ENCODE results near the gene TP63.

Gene TP63

DNA sequence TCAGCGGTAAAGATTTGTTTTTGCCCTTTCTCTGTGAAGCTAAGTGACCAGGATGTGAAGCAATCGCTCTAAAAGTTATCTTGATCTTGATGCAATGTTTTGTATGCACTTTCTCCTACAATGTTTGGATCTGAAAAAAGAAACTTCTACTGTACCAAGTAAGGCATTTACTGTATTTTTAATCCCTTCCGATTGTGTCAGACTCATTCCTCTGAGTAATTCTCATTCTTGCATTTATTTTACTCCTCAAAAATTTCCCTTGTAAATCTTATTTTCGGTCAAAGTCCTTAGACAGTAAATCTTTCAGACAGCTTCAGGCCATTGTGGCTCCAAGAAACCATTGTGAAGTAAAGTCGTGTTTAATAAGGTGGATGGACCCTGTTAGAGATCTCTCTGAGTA is 141.9 kb downstream of the TP63 start:
- H3K14ac ChIP-seq (ENCODE audit: low read length), result no peak overlapping the region
- no peak overlapping the region for H2BK5ac ChIP-seq (ENCODE audit: low read depth, low read length, poor library complexity)
- no peak overlapping the region for H3K18ac ChIP-seq (ENCODE audit: low read length)
- no peak overlapping the region for H3K4me3 ChIP-seq (ENCODE audit: low read depth, low read length)
- no peak overlapping the region for H3K23ac ChIP-seq (ENCODE audit: low read length)
- H4K91ac ChIP-seq (ENCODE audit: low read depth, low read length), result no peak overlapping the region
- H3K79me2 ChIP-seq (ENCODE audit: control insufficient read depth, insufficient read depth, low read length, poor library complexity), result no peaks in the 10 kb centered on the region
- H3K27ac ChIP-seq (ENCODE audit: low read depth, low read length), result peak overlapping the region; percentile 57
- H3K4me2 ChIP-seq (ENCODE audit: low read length), result no peak overlapping the region
- peak in 1 of 2 donors; percentile 85 for DNase-seq
- peaks cover 0 to 4% of the 10 kb centered on the region in 2 experiments for H3K4me1 ChIP-seq (ENCODE audit: control insufficient read depth in 1 of 2, insufficient read depth in 2 of 2, low read length in 2 of 2)
- no peak overlapping the region for H3K9ac ChIP-seq (ENCODE audit: low read length)
- H2BK120ac ChIP-seq (ENCODE audit: insufficient read depth, low read length, poor library complexity), result no peak overlapping the region
- H3K4ac ChIP-seq (ENCODE audit: low read depth, low read length), result no peak overlapping the region
- H2BK12ac ChIP-seq (ENCODE audit: low read length), result no peak overlapping the region
- no peak overlapping the region for H2AK5ac ChIP-seq (ENCODE audit: low read length)
- H4K12ac ChIP-seq (ENCODE audit: low read depth, low read length), result no peak overlapping the region
- H3K27me3 ChIP-seq (ENCODE audit: insufficient read depth, low read length), result no peaks in the 10 kb centered on the region
- WGBS (ENCODE audit: extremely low coverage, insufficient coverage, insufficient read length), result no CpG with 5 or more reads among the region's 5 CpGs
- H2AFZ ChIP-seq (ENCODE audit: insufficient read depth, low read length, poor library complexity), result no peak overlapping the region
- H3K36me3 ChIP-seq (ENCODE audit: control insufficient read depth in 1 of 2, insufficient read depth in 2 of 2, low read length in 2 of 2), result no peaks in the 10 kb centered on the region
- H3K79me1 ChIP-seq (ENCODE audit: low read length), result no peaks in the 10 kb centered on the region
- no peaks in the 10 kb centered on the region for H3K9me3 ChIP-seq (ENCODE audit: insufficient read depth, low read depth, low read length)
- no peak overlapping the region for H4K8ac ChIP-seq (ENCODE audit: low read depth, low read length)

DNA sequence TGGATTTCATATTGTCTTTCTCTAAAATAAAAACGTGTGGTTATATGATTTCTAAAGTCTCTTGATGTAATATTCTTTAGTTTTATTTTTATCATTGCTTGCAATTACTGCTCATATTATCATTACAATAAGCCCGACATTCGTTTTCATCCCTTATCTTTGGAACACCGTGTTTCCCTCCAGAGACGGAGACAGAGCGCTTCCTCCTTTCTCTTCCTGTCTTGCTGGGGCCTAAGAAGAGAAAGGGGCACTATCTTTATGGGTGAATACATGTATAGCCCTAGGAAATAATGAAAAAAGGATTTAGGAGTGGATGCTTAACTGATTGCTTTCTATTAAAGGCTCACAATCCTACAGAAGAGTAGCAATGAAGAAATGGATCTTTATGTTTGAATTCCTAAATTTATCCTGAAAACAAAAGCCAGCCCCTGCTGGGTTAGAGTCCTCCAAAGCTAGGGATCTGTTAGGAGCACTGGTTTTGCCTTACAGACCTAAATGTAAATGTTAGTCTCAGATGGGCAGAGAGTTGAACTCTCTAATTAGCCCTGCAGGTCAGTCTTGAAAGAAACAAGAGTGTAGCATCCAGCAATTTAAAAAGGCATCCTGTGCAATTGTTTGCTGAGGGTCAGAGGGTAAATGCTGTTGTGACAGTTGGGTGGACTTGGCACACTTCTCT is 145.1 kb downstream of the TP63 start:
- no peak overlapping the region for H4K8ac ChIP-seq (ENCODE audit: low read depth, low read length)
- no peak overlapping the region for H2AK5ac ChIP-seq (ENCODE audit: low read length)
- H2BK12ac ChIP-seq (ENCODE audit: low read length), result no peak overlapping the region
- no peak overlapping the region for H2BK5ac ChIP-seq (ENCODE audit: low read depth, low read length, poor library complexity)
- H3K4me2 ChIP-seq (ENCODE audit: low read length), result no peak overlapping the region
- H3K9me3 ChIP-seq (ENCODE audit: insufficient read depth, low read depth, low read length), result no peaks in the 10 kb centered on the region
- H3K36me3 ChIP-seq (ENCODE audit: control insufficient read depth in 1 of 2, insufficient read depth in 2 of 2, low read length in 2 of 2), result no peaks in the 10 kb centered on the region
- H3K9ac ChIP-seq (ENCODE audit: low read length), result no peak overlapping the region
- DNase-seq, result no peak
- no peak overlapping the region for H2BK120ac ChIP-seq (ENCODE audit: insufficient read depth, low read length, poor library complexity)
- H3K79me2 ChIP-seq (ENCODE audit: control insufficient read depth, insufficient read depth, low read length, poor library complexity), result no peaks in the 10 kb centered on the region
- H3K79me1 ChIP-seq (ENCODE audit: low read length), result no peaks in the 10 kb centered on the region
- no peak overlapping the region for H4K91ac ChIP-seq (ENCODE audit: low read depth, low read length)
- H3K27ac ChIP-seq (ENCODE audit: low read depth, low read length), result no peak overlapping the region
- no peak overlapping the region for H3K4me3 ChIP-seq (ENCODE audit: low read depth, low read length)
- H4K12ac ChIP-seq (ENCODE audit: low read depth, low read length), result no peak overlapping the region
- peaks cover 2 to 5% of the 10 kb centered on the region in 2 experiments for H3K4me1 ChIP-seq (ENCODE audit: control insufficient read depth in 1 of 2, insufficient read depth in 2 of 2, low read length in 2 of 2)
- no peak overlapping the region for H2AFZ ChIP-seq (ENCODE audit: insufficient read depth, low read length, poor library complexity)
- no peak overlapping the region for H3K4ac ChIP-seq (ENCODE audit: low read depth, low read length)
- H3K18ac ChIP-seq (ENCODE audit: low read length), result no peak overlapping the region
- no peaks in the 10 kb centered on the region for H3K27me3 ChIP-seq (ENCODE audit: insufficient read depth, low read length)
- WGBS (ENCODE audit: extremely low coverage, insufficient coverage, insufficient read length), result no CpG with 5 or more reads among the region's 6 CpGs
- H3K14ac ChIP-seq (ENCODE audit: low read length), result no peak overlapping the region
- no peak overlapping the region for H3K23ac ChIP-seq (ENCODE audit: low read length)

DNA sequence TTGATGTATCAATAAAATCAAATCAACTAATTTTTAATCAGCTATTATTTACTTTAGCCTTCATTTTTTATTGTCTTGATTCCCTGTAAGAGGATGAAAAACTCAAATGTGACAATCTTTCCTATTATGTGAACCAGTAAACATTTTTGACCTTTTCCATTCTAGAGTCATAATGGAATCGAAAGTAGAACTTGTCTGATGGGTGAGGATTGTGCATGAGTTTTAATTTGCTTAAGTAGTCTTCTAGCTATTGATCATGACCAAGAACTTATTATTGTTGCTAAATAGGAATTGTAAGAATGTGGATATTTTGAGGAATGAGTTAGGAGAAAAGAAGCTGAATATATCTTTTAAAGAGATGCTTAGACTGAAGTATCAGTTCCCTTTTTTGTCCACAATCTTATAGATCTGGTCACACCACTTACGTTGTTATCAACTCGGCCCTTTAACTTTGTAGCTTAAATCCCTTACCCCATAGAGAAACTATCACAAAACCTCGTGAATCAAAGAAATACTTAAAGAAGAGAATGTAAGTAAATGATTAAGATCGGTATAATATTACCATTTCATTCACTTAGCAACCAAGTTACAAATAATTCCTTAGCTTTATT is 147.3 kb downstream of the TP63 start:
- no peak overlapping the region for H2BK120ac ChIP-seq (ENCODE audit: insufficient read depth, low read length, poor library complexity)
- H4K12ac ChIP-seq (ENCODE audit: low read depth, low read length), result no peak overlapping the region
- H3K14ac ChIP-seq (ENCODE audit: low read length), result no peak overlapping the region
- no peak overlapping the region for H3K23ac ChIP-seq (ENCODE audit: low read length)
- no peak overlapping the region for H2AFZ ChIP-seq (ENCODE audit: insufficient read depth, low read length, poor library complexity)
- H3K9me3 ChIP-seq (ENCODE audit: insufficient read depth, low read depth, low read length), result no peaks in the 10 kb centered on the region
- H3K4ac ChIP-seq (ENCODE audit: low read depth, low read length), result no peak overlapping the region
- no peak overlapping the region for H3K9ac ChIP-seq (ENCODE audit: low read length)
- peaks cover 2 to 3% of the 10 kb centered on the region in 2 experiments for H3K4me1 ChIP-seq (ENCODE audit: control insufficient read depth in 1 of 2, insufficient read depth in 2 of 2, low read length in 2 of 2)
- H4K91ac ChIP-seq (ENCODE audit: low read depth, low read length), result no peak overlapping the region
- no peak overlapping the region for H2BK12ac ChIP-seq (ENCODE audit: low read length)
- H3K79me2 ChIP-seq (ENCODE audit: control insufficient read depth, insufficient read depth, low read length, poor library complexity), result no peaks in the 10 kb centered on the region
- H2BK5ac ChIP-seq (ENCODE audit: low read depth, low read length, poor library complexity), result no peak overlapping the region
- DNase-seq, result no peak
- no peak overlapping the region for H3K18ac ChIP-seq (ENCODE audit: low read length)
- no peaks in the 10 kb centered on the region for H3K79me1 ChIP-seq (ENCODE audit: low read length)
- H3K27ac ChIP-seq (ENCODE audit: low read depth, low read length), result no peak overlapping the region
- H3K27me3 ChIP-seq (ENCODE audit: insufficient read depth, low read length), result no peaks in the 10 kb centered on the region
- no CpG with 5 or more reads among the region's 5 CpGs for WGBS (ENCODE audit: extremely low coverage, insufficient coverage, insufficient read length)
- H2AK5ac ChIP-seq (ENCODE audit: low read length), result no peak overlapping the region
- H4K8ac ChIP-seq (ENCODE audit: low read depth, low read length), result no peak overlapping the region
- no peak overlapping the region for H3K4me3 ChIP-seq (ENCODE audit: low read depth, low read length)
- no peaks in the 10 kb centered on the region for H3K36me3 ChIP-seq (ENCODE audit: control insufficient read depth in 1 of 2, insufficient read depth in 2 of 2, low read length in 2 of 2)
- H3K4me2 ChIP-seq (ENCODE audit: low read length), result no peak overlapping the region

DNA sequence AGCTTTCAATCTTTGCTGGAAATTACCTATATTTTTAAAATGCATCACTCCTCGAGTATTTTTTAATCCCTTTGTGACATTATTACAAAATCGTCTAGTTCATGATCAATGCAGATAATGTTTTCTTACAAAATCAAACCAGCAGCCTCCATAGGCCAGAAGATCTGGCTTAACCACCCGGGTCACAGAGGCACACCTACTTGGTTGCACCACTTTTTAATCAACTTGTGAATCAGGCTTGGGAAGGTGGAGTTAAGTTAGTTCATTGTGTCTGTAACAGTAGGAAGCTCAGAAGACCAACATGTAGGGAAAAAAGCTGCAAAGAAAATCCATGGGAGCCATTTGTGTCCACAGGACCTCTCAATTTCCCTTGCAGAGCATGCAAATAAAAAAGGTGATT is 148.0 kb downstream of the TP63 start:
- Histone ChIP-seq H2BK120ac (ENCODE audit: insufficient read depth, low read length, poor library complexity) (no peak overlapping the region), H2AFZ (ENCODE audit: insufficient read depth, low read length, poor library complexity) (no peak overlapping the region), H2AK5ac (ENCODE audit: low read length) (no peak overlapping the region), H2BK5ac (ENCODE audit: low read depth, low read length, poor library complexity) (no peak overlapping the region), H3K18ac (ENCODE audit: low read length) (no peak overlapping the region), H3K4ac (ENCODE audit: low read depth, low read length) (no peak overlapping the region), H2BK12ac (ENCODE audit: low read length) (no peak overlapping the region), H3K14ac (ENCODE audit: low read length) (no peak overlapping the region), H3K36me3 (ENCODE audit: control insufficient read depth in 1 of 2, insufficient read depth in 2 of 2, low read length in 2 of 2) (no peaks in the 10 kb centered on the region), H3K79me1 (ENCODE audit: low read length) (no peaks in the 10 kb centered on the region), H4K12ac (ENCODE audit: low read depth, low read length) (no peak overlapping the region), H4K8ac (ENCODE audit: low read depth, low read length) (no peak overlapping the region), H3K4me2 (ENCODE audit: low read length) (no peak overlapping the region), H3K79me2 (ENCODE audit: control insufficient read depth, insufficient read depth, low read length, poor library complexity) (no peaks in the 10 kb centered on the region), H4K91ac (ENCODE audit: low read depth, low read length) (no peak overlapping the region), H3K27me3 (ENCODE audit: insufficient read depth, low read length) (no peaks in the 10 kb centered on the region), H3K23ac (ENCODE audit: low read length) (no peak overlapping the region), H3K4me1 (ENCODE audit: control insufficient read depth in 1 of 2, insufficient read depth in 2 of 2, low read length in 2 of 2) (peaks cover 2 to 3% of the 10 kb centered on the region in 2 experiments), H3K4me3 (ENCODE audit: low read depth, low read length) (no peak overlapping the region), H3K9me3 (ENCODE audit: insufficient read depth, low read depth, low read length) (no peaks in the 10 kb centered on the region), H3K27ac (ENCODE audit: low read depth, low read length) (no peak overlapping the region), H3K9ac (ENCODE audit: low read length) (no peak overlapping the region)
- DNase-seq, result peak; percentile 71 to 89
- no CpG with 5 or more reads among the region's 3 CpGs for WGBS (ENCODE audit: extremely low coverage, insufficient coverage, insufficient read length)

Measured in trophoblast cell (in vitro differentiated cells and primary cell).